Activated gamma-delta T cell treated with anti-CD3 and anti-CD28 coated beads, Interleukin-2, amount 50 U/mL, for 16 hours (primary cell): ENCODE results near the gene SCYL1.
A peak's percentile ranks its signal among the peaks of the same experiment; 100 is the strongest.

ENCODE experiments used
- DNase-seq: peaks from one replicate; pipeline ENCODE4 v3.0.0-alpha.2; 2020; ENCODE audit warnings: low read depth

SCYL1 gene

DNA sequence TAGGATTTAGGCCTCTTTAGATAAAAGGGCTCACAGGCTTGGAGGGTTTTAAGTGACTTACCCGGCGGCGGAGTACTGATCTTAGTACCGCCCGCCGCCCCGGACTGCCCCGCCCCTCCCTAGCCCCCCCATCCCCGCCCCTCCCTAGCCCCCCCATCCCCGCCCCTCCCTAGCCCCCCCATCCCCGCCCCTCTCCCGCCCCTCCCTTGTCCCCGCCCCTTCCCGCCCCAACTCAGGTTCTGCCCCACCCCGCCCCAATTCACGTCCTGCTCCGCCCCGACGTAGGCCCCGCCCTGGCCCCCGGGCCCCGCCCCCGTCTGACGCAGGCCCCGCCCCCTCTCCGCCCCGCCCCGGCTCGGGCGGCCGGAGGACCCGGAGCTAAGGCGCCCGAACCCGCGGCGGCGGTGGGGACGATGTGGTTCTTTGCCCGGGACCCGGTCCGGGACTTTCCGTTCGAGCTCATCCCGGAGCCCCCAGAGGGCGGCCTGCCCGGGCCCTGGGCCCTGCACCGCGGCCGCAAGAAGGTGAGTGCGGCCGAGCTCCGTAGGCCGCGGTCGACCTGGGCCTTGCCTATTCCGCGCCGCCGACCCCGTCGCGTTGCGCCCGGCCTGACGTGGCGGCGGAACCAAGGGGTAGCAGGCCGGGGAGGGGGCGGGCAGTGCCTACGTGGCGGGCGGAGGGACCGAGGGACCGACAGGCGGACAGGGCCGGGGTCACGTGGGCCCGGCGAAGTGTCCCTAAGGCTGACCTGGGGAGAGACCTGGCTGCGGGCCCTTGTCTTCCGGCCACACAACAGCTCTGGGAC lies at the start of gene SCYL1:
TSS of gene SCYL1 (plus strand) at position 343 of the 805 bp plus-strand sequence. CDS start at position 414, 71 bp downstream.
- DNase-seq, result peak; percentile 74

DNA sequence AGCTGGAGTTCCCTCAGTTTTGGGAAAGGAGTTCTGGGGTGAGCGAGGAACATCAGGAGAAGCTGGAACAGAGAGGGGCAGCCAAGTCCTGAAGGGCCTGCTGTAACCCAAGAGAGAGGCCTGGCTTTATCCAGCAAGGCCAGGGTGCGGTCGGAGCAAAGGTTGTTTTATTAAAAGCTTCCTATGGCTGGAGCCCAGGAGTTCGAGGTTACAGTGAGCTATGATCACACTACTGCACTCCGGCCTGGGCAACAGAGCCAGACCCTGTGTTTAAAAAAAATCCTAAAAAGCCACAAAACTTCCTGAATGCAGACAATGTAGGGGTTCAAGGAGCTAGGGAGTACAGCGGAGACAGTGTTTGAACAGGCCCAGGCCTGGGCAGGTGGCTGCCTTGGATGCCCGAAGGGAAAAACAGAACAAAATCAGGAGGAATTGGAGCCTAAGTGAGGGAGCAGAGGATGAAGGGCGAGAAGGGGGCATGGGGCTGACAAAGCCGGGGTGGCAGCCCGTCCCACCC lies 48.2 kb upstream of the SCYL1 start:
- DNase-seq, result no peak

DNA sequence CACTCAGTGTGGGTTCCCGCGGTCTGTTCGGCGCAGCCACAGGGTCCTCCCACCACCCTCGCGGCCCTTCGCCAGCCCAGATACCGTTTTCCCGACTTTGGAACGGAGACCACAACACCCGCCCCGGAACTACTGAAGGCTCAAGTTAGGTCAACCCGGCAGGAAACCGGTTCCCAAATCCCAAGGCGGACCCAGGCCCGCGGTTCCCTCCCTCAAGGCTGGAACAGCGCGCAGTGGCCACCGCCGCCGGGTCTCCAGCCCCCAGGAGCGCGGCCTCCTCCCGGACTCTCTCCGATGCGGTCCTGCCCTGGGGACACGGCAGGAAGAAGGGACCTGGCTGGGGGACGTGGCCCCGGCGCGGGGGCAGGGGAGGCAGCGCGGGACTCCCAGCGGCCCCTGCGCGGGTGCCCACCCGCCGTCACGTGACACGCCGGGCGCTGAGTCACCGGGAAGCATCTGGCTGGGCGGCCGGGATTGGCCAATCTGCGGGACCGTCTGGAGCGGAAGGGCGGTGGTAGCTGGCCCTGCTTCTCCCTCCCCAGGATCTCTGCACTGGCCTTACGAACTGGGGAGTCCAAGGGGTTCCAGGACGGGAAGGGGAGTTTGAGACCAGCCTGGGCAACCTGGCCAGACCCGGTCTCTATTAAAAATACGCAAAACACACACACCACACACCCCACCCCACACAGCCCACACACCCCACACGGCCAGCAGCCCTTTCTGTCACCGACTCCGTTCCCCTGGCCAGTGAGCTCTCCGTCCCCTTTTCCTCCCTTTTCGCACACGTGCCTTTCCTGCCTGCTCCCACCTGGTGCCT lies 47.5 kb upstream of the SCYL1 start:
- DNase-seq, result peak; percentile 83

DNA sequence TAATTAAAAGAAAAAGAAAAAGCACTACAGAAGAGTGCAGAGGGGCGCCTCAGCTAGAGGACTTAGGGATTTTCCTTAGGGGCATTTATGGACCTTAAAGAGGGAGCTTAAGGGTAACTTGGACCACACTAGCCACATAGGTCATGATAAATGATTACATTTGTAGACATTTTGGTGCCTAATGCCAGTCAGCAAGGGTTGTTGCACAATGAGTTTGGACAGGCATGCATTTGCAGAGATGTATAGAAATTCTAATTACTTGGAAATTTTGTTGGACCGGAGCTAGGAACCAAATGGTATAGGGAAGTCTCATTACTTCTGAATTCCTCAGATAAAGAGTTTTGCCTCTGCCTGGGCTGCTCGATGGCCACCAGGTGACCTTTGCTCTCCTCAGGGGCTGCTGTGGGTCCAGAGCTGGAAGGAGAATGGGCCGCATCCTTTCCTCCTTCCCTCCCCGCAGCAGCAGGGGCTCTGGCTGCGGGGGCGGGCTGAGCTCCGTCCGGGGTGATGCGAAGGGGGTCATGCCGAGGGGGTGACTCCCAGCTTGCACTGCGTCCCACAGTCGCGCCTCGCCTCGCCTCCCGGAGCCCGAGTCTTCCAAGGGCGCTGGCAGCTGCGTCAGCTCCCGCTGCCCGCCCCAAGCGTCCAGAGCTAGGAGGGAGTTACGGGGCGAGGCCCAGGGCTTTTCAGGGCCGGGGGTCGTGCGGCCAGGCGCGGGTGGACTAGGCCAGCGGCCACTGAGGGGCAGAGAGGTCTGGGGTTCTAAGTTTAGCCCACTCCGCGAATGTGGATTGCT lies 46.3 kb upstream of the SCYL1 start:
- no peak for DNase-seq

DNA sequence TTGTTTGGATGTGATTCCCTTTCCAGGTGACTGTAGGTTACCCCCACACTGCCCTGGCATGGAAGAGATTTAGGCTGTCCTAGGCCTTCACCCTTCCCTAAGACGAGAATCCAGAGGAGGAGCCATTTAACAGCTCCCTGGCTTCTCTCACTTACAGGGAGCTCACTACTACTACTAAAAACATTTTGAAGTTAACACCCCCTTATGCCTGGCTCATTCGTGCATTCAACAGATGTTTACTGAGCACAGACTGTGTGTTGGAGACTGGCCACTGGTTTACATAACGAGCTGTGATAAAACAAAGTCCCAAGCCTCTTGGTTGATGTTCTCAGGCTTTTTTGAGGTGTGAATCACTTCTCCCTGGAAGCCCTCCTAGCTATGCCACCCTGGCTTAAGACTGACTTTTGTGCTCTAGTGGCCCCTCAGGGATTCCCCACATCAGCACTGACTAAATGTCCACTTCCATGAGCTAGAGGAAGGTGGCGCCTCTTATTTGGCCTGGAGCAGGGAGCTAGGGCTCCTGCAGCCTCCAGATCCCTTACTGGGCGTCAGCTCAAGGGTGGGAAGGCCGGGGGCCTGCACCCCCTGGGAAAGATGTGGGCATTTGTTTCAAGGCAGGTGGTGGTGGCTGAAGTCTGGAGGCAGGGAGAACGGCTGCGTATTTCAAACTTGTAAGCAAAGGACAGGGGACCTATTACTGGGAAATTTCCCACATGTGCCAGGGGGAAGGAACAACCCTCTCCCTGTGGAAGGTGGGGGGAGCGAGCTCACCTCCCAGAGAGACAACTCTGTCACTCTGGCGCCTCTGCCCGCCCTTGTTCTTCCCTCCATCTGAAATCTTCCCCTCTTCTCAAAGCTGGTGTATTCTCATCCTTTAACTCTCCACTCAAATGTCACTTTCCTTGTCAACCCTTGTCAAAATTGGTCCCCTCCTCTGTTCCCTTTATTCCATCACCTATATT lies 45.4 kb upstream of the SCYL1 start:
- no peak for DNase-seq

DNA sequence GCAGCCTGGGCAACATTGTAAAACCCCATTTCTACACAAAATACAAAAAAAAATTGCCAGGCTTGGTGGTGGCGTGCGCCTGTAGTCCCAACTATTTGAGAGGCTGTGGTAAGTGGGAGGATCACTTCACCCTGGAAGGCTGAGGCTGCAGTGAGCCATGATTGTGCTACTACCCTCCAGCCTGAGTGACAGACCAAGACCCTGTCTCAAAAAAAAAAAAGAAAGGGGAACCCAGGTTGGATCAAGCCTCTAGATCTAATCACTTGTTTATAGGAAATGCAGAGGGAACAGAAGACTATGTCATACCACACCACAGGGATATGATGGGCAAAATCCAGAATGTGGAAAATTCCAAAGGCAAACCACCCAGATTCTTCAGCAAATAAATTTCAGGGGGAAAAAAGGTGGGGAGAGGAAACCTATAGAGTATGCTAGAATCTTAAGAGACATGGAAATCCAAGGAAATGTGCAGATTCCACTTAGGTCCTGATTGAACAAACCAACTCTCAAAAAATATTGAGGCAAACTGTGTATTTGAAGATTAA lies 42.5 kb upstream of the SCYL1 start:
- DNase-seq, result no peak

DNA sequence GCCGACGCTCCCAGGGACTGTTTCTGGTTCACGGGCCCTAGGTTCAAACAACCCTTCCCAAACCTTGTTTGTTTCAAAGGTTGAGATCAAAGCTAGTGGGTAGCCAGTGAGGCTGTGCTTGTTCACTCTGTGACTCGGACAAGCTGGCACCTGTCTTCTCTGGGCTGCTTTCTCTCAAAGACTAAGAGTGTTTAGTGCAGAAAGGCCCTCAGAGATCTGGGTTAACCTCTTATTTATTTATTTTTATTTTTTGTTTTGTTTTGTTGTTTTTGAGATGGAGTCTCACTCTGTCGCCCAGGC lies 39.0 kb upstream of the SCYL1 start:
- DNase-seq, result no peak

DNA sequence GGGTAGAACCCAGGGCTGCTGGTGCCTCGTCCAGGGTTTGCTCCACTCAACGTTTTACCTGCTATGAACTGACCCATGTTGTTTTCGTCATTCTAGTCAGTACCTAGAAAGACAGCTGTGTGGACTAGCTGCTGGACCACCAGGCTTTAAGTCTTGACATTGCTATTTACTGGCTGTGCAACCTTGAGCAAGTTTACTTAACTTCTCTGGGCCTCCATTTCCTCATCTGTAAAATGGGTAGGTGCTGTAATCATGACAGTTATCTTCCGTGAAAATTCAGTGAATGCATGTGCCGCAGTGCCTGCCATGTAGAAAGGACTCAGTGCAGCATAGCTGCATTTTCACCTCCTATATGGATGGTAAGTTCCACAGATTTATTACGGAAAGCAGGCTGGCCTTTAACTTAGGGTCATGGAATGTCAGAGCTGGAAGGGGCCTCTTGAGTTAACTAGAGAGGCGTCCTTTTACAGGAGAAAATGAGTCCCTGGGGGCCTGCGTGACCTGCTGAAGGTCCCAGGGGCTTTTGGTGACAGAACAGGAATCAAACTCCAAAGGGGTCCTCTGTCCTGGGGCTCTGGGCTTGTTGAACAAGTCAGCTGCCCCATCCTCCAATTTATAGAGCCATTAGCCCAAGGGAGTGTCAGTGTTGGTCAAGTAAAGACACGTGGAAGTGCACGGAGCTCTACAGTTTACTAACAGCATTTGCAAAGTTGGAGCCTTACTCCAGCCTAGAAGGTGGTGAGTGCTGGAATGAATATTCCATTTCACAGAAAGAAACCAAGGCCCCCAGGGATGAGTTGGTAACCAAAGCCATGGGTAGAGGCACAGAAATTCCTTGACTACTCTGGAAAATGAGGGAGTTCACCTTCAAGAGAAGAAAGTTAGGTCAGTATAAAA lies 38.1 kb upstream of the SCYL1 start:
- no peak for DNase-seq

DNA sequence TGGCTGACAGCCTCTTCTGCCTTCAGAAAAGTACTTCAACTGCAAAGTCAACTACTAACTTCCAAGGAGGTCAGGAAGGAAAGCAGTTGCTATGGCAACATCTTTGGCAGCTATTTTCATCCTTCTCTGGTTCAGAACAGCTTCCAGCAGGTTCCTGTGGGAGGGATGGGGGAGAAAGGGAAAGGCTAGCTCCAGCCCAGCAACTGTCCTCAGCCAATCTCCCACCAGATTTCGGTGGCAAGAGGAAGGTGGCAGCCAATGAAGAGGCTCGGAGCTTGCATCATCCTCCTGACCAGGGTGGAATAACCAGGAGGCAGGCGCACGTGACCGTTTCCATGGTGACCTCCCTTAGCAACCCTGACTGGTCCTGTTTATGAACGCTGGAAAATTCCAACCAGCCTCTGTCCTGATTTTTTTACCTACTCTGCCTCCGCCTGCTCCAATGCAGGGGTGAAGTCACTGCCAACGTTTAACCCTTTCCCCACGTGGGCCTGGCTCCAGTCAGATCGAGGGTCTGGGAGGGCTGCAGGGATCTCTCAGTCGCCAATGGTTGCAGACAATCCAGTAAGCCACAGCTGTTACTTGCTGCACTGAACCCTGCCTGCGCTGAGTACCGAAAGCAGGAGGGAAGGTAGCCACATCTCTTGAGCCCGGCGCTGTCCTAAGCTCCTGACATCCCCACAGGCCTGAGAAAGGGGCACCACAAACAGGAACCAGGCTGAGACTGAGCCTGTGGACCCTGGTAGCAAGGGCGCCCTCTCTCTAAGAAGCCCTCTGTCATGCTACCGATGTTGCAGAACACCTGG lies 37.2 kb upstream of the SCYL1 start:
- DNase-seq, result no peak

DNA sequence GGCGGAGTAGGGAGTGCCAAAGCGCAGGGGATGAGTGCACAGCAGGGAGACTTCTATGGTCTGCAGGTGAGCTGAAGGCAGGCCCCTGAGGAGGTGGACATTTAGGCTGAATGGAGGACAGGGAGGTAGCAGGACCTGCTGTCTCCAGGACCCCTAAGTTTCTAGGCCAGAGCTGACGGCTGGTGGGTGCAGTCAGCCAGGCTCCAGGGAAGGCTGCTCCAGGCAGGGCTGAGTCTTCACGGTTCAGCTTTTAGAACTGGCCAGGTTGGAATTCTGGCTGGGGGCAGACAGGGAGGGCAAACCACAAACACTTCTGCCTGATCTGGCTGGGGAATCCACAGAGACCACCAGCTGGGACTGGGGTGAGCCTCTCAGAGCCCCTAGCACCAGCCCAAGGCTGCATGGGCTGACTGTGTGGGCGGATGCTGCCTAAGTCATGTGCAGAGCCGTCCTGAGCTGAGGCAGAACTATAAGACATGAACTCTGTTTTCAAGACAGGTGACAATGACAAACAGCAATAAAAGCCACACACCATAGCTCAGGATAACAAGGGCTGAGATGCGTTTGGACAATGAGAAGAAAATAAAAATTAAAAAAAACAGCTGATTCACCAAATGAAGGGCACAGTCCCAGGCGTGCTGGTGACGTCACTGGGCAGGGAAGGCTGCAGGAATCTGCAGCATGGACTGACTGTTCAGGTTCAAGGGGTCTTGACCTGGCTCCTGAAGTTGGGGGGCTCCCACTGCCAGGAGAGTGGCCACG lies 36.4 kb upstream of the SCYL1 start:
- no peak for DNase-seq

DNA sequence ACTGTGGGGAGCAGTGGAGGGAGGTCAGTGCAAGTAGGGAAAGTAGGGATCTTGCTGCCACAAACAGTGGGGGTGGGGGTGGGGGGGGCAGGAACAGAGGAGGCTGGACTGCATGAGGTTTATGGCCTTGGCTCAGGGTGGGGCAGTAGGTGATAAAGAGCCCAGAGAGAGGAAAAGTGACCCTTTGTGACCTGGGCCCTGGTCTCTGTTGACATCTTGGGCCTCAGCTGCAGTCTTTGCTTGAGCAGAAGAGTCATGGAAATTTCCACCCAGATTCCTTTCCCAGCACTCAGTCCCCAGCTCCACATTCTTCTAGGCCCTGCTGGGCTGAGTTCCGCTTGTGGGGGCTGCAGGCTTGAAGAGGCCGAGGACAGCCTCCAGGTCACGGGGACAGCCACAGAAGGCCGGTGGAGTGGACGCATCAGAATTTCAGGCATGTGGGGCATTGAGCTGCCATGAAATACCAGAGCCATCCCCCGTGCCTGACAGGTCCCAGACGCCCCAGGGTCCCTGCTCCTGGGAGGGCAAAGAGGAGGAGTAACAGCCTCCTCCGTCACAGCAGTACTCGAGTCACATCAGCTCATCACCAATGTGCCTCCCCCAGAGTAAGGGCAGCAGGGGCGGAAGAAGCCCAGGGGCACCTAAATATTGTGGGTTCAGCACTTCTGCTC lies 35.7 kb upstream of the SCYL1 start:
- no peak for DNase-seq

DNA sequence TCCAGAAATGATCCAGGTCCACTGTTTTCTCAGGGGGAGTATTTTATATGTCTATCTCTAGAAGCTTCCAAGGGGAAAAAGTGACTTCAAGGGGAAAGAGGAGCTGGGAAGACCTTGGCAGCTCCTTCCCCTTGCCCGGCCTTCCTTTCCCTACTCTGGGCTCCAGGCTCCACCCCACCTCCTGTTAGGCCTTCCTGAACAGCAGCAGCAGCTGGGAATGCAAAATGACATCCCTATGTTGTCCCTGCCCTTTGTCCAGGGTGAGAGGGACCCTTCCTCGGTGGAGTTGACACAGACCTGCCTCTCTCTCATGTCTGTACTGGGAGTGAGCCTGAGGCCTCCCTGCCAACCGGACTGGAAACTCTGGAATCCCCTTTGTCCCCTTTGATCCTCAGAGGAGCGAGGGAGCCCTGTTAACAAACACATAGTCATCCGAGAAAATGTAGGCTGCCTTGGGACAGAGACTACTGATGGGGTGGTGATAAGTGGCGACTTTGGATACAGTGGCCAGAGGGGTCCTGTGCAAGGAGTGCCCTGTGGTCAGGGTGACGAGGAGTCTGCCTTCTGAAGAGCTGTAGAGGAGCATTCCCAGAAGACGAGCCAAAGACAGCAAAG lies 35.1 kb upstream of the SCYL1 start:
- DNase-seq, result no peak

DNA sequence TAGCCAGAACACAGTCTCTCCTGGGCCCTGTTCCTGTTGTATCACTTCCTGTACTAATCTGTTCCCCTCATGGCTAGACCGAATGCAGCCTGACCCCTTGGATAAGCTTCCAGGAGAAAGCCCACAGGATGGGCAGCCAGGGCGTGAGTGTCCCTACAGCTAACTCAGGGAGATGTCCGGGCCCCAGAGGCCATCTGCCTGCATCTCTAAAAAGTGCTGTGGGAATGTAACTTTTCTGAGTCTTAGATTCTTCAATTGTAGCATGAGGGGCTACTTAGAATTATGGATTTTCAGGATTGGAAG lies 33.8 kb upstream of the SCYL1 start:
- no peak for DNase-seq

DNA sequence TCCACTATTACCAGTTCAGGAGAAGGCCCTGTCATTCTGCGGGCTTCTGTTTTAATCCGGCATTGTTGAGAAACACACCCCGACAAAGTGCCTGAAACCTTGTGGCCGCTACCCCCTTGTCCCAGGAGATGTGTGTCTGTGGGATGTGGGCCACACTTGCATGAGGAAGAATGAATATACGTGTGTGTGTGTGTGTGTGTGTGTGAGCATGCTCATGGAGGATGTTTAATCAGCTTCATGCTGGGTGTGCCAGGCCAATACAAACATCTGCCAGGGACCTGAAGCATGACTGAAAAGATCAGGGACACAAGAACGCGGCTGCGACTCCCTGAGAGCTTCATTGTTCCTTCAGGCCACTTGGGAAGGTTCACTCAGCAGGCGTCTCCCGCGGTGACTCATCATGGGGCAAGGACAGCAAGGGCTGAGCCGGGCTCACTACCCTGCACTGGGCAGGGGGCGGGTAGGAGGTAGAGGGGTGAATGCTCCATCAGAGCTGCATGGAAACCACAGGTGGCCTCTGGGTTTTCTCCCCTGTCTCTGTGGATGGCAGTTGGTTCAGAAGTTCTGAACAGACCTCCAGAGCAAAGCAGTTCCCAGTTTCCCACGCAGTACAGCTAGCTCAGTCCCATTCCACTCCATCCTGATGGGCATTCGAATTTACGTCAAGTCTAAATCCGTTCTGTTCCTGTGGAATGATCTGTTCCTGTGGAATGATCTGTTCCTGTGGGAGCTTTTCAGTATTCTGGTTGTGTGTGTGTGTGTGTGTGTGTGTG lies 33.1 kb upstream of the SCYL1 start:
- no peak for DNase-seq

DNA sequence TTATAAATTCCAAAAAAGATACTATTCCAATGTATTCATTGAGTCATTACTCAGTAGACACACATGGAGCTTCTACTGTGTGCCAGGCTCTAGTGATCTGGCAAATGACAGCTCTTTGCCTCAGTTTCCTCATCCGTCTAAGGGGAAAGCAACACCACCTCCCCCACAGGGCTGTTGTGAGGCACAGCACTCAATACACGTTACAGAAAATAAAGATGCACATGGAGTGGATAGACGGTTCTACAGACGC lies 32.6 kb upstream of the SCYL1 start:
- no peak for DNase-seq

DNA sequence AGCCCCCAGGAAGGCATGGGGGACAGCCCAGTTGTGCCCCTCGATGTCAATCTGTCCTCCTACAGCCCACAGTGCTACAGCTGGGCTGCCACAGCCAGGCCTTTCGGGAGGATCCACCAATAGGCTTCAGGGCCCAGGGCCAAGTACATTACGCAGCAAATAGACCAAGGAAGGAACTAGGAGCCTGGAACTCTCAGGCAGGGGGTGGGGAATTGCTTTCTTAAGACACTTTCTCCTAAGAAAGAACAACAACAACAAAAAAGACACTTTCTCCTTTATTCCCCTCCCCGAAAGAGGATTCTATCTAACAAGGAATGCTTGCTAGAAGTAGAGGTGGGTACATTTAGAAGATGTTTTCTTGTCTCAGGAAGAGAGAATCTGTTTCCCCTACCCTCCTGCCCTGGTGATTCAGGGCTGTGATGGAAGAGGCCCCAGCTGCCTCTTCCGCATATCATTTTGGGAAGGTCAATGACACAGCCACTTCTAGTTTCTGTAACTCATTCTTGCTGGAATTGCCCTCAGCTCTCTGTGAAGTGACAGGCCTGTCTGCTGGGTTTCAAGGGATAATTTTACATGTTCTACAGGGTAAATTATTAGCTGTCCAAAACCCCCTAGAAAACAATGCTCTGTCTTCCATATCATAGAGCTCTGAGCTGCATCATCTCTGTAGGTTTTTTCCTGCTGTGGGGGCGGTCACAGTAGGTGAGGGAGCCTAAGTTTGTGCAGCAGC lies 32.1 kb upstream of the SCYL1 start:
- no peak for DNase-seq
